Measurements from ENCODE around the gene TNFRSF9. TPM values are rescaled to one million over a fixed set of nuclear protein-coding genes. Genes with fewer than 3 reads are reported as not detected.

TNFRSF9 gene
- total RNA-seq, 1 donor: under 0.01 TPM

GRCh38 chr1:7962636-7963377 lies 22.2 kb upstream of the TNFRSF9 start:
- H3K4me1 ChIP-seq (ENCODE audit: insufficient read depth, low read length): peaks cover 10% of the 10 kb centered on the region
- H3K9me3 ChIP-seq (ENCODE audit: low read depth, low read length): no peaks in the 10 kb centered on the region
- no peak overlapping the region for H2AFZ ChIP-seq (ENCODE audit: low read length)
- peak overlapping the region; percentile 97 for H3K27ac ChIP-seq (ENCODE audit: low read depth, low read length)
- DNase-seq (ENCODE audit: insufficient read length, low spot score, missing footprints): no peak
- H3K4me2 ChIP-seq (ENCODE audit: insufficient read depth, low read length): peak overlapping the region; percentile 94
- peaks cover 40% of the 10 kb centered on the region for H3K36me3 ChIP-seq (ENCODE audit: insufficient read depth, low read length)
- H3K4me3 ChIP-seq (ENCODE audit: insufficient read depth, low read length): peak overlapping the region; percentile 93
- peaks cover 3% of the 10 kb centered on the region for H4K20me1 ChIP-seq (ENCODE audit: insufficient read depth, low read length)
- no peaks in the 10 kb centered on the region for H3K27me3 ChIP-seq (ENCODE audit: insufficient read depth, low read length)
- H3K79me2 ChIP-seq (ENCODE audit: insufficient read depth, low read length): peaks cover 64% of the 10 kb centered on the region
- no peak for TF ChIP-seq CTCF (IDR thresholded peaks at IDR 0.05; ENCODE audit: extremely low read depth, low read depth, low read length)

GRCh38 chr1:7962014-7962335 lies 21.3 kb upstream of the TNFRSF9 start:
- Histone ChIP-seq H3K27ac (ENCODE audit: low read depth, low read length) (peak overlapping the region; percentile 97), H3K79me2 (ENCODE audit: insufficient read depth, low read length) (peaks cover 56% of the 10 kb centered on the region)
- no peak for TF ChIP-seq CTCF (IDR thresholded peaks at IDR 0.05; ENCODE audit: extremely low read depth, low read depth, low read length)

DNA sequence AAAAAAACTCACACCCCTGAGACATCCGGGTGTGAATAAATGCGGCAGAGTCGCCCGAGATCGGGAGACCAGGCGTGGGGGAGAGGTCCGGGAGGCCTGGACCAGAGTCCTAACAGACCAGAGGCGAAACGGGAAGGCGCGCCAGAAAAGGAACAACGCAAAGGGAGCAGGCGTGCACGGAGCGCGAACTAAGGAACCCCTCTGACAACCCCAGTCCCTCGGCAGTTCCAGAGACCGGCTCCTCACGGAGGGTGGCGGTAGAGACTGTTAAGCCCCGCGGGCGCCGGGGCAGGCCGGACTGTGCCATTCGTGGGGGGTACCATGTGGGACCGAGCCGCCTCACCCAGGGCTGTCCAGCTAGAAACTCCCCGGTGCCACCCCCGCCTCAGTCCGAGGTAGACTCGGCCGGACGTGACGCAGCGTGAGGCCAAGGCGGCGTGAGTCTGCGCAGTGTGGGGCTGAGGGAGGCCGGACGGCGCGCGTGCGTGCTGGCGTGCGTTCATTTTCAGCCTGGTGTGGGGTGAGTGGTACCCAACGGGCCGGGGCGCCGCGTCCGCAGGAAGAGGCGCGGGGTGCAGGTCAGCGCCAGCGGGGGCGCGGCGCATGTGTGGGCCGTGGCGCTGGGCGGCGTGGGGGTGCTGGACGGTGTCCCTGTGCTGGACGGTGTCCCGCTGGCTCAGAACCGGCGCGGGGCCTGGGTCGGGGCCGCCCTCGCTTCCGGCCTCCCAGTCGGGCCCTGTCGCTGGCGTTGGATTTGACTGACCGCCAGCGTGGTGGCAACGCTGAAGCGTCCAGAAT lies 20.8 kb upstream of the TNFRSF9 start, which contains the start of gene PARK7:
PARK7 (plus strand) TSS at position 496 of the 798 bp plus-strand sequence. CDS start 1,075 bp downstream, outside the sequence.
- Histone ChIP-seq H3K4me2 (ENCODE audit: insufficient read depth, low read length) (peak within 1 kb of the TSS; percentile 94), H3K9me3 (ENCODE audit: low read depth, low read length) (no peaks in the 10 kb centered on the region), H3K36me3 (ENCODE audit: insufficient read depth, low read length) (peaks cover 30% of the 10 kb centered on the region), H2AFZ (ENCODE audit: low read length) (peak within 1 kb of the TSS; percentile 95), H3K4me3 (ENCODE audit: insufficient read depth, low read length) (peak within 1 kb of the TSS; percentile 93), H3K79me2 (ENCODE audit: insufficient read depth, low read length) (peaks cover 50% of the 10 kb centered on the region), H3K4me1 (ENCODE audit: insufficient read depth, low read length) (peaks cover 10% of the 10 kb centered on the region), H4K20me1 (ENCODE audit: insufficient read depth, low read length) (no peaks in the 10 kb centered on the region), H3K27ac (ENCODE audit: low read depth, low read length) (peak within 1 kb of the TSS; percentile 97), H3K27me3 (ENCODE audit: insufficient read depth, low read length) (no peaks in the 10 kb centered on the region)
- DNase-seq (ENCODE audit: insufficient read length, low spot score, missing footprints): peak; percentile 99
- TF ChIP-seq CTCF (IDR thresholded peaks at IDR 0.05; ENCODE audit: extremely low read depth, low read depth, low read length): peak; percentile 50

More at GRCh38 chr1:7962014-7962335, 21.3 kb upstream of the TNFRSF9 start:
- Histone ChIP-seq H3K9me3 (ENCODE audit: low read depth, low read length) (no peaks in the 10 kb centered on the region), H2AFZ (ENCODE audit: low read length) (peak overlapping the region; percentile 85), H3K4me1 (ENCODE audit: insufficient read depth, low read length) (peaks cover 10% of the 10 kb centered on the region), H3K36me3 (ENCODE audit: insufficient read depth, low read length) (peaks cover 32% of the 10 kb centered on the region), H4K20me1 (ENCODE audit: insufficient read depth, low read length) (no peaks in the 10 kb centered on the region), H3K4me3 (ENCODE audit: insufficient read depth, low read length) (peak overlapping the region; percentile 93), H3K4me2 (ENCODE audit: insufficient read depth, low read length) (peak overlapping the region; percentile 94), H3K27me3 (ENCODE audit: insufficient read depth, low read length) (no peaks in the 10 kb centered on the region)
- no peak for DNase-seq (ENCODE audit: insufficient read length, low spot score, missing footprints)

GRCh38 chr1:7960867-7961215 lies 20.2 kb upstream of the TNFRSF9 start:
- H3K4me1 ChIP-seq (ENCODE audit: insufficient read depth, low read length): peaks cover 10% of the 10 kb centered on the region
- H3K79me2 ChIP-seq (ENCODE audit: insufficient read depth, low read length): peaks cover 44% of the 10 kb centered on the region
- H3K27ac ChIP-seq (ENCODE audit: low read depth, low read length): peak overlapping the region; percentile 87
- H4K20me1 ChIP-seq (ENCODE audit: insufficient read depth, low read length): no peaks in the 10 kb centered on the region
- H3K4me3 ChIP-seq (ENCODE audit: insufficient read depth, low read length): peak overlapping the region; percentile 93
- H3K36me3 ChIP-seq (ENCODE audit: insufficient read depth, low read length): peaks cover 25% of the 10 kb centered on the region
- peak overlapping the region; percentile 94 for H3K4me2 ChIP-seq (ENCODE audit: insufficient read depth, low read length)
- no peaks in the 10 kb centered on the region for H3K27me3 ChIP-seq (ENCODE audit: insufficient read depth, low read length)
- peak overlapping the region; percentile 95 for H2AFZ ChIP-seq (ENCODE audit: low read length)
- DNase-seq (ENCODE audit: insufficient read length, low spot score, missing footprints): no peak
- H3K9me3 ChIP-seq (ENCODE audit: low read depth, low read length): no peaks in the 10 kb centered on the region
- no peak for TF ChIP-seq CTCF (IDR thresholded peaks at IDR 0.05; ENCODE audit: extremely low read depth, low read depth, low read length)

Measured in osteoblast (primary cell).